ENCODE measurements around the gene KLF9.

Gene KLF9

DNA sequence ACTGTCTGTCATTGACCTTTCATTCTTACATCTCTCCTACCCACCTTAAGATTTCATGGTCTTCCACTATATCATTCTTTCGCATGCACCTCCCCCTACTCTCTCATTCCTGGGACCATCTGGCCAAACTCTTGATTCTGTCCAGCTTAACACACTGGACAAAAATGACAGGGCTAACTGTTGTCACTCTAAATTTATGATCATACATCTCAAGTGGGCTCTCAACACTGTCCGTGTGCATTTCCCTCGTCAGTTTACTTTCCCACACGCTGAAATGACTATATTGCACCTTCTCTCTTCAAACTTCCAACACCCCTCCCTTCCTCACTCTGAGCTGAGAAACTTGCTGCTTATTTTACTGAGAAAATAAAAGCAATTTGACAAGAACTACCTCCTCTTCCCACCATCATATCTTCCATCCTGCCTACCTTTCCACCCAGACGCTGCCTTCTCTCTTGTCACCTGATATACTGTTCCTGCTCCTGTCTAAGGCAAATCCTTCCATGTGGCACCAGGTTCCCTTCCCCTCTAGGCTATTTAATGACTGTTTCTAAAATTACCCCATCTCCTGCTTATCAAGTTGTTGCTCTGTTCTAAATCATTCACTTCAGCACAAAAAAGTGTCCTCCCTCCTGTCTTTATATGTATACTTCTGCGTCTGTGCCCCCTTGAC lies 8.1 kb upstream of the KLF9 start:
- no peak overlapping the region for H3K4me3 ChIP-seq (ENCODE audit: low read depth, low read length)

DNA sequence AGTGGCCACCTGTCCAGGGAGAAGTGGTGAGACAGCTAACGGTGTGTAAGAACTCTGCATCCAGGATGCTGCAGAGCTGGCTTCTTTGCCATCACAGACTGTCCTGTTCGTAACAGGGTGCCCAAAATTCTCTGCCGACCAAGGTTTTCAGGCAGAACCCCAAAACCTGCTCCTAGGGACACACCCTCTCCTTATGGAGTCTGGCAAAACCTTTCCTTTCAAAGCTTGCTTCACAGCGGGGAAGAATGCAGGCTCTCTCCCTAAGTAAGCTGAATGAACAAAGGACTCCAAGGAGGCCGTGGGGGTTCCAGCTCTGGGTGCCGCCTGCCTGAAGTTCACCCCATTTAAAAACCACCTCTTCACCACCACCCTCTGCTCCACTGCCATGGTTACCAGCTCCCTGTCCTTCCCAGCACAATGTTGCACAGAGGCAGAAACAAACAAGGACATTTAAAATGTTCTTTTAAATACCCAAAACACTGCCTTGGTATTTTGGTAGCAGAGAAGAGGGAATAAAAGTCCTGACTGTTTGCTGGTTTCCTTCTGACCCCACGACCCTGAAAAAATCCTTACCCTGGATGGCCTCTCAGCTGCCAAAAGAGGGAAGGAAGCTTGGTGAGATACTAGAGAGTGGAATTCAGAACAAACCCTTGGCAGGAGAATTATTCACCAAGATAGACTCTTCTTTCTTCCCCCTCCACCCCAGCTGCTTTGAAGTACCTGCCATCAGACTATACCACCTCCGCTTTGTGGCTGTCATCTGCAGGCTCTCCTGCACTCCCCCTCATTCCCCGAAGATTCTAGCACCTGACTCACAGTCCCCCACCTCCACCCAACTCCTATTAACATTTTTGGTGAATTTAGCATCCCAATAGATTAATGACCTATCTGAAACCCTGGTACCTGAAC lies 7.1 kb upstream of the KLF9 start:
- H3K4me3 ChIP-seq (ENCODE audit: low read depth, low read length): no peak overlapping the region

DNA sequence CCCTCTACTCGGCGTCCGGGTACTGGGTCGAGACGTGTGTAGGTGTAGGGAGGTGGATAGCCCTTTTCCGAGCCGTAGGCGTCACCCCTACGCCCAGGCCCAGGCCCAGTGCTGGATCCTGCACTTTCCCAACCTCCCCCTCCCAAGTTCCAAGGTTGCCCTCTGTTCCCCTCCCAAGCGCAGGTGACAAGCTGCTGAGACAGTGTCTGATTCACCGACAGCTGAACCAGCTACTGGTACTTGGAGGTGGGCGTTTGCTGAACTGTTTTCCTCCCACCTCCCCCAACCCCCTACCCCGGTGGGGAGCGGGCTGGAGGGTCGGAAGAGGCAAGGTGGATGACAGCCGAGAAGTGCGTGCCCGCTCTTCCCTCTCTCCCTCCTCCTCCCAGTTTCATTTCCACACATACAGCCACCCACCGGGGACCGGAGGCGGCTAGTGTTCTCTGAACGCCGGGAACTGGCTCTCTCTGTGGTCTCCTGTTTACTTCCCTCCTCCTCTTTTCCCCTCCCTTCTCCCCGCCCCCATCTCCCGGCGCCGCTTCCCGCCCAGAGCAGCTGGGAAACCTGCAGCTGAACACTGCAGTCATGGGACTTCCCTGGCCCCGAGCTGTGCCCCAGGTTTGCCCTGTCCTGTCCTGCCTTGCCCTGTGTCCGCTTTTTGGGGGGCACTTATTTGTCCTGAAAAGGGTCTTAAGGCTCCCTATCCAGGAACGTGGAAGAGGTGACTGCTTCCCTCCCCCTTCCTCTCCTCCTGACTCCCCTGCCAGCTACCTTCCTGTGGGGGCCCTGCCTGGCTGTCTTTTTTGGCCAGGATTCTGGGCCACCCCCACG lies 6.2 kb upstream of the KLF9 start:
- H3K4me3 ChIP-seq (ENCODE audit: low read depth, low read length): peak overlapping the region; percentile 70

DNA sequence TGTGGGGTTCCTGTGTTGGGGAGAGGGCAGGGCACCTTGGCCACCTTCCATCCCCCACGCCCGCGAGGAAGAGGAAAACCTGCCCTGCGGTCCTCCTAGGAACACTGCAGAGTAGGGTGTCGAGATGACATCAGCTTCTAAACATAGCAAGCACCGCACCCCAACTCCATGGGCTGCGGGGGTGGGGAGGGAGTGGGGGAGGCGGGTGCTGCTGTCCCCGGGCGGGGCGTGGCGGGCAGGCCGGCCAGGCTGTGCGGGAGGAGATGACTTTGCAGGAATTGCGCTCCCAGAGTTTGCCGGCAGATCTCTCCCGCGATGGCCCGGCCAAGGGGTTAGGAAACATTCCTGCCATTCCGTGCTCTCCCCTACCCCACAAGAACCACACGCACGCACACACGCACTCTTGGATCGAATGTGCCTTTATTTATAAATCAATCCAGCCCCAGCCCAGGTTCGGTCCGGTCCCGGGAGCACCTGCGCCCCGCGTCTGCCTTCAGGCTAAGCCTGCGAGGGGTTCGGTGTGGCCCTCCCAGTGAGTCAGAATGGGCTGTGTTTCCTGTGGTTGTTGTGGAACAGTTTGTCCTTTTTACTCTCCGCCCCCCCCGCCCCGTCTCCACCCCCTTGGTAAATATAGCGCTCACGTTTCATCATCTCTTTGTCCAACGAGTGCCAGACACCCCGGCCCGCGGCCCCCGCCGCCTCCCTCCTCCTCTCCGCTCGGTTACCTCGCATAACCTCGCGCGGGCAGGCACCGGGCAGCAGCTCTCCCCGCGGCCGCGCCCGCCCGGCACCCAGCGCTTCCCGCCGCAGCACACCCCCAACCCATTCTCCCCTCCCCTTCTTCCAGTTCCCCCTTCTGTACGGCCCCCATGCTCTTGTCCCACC lies 5.3 kb upstream of the KLF9 start:
- H3K4me3 ChIP-seq (ENCODE audit: low read depth, low read length): peak overlapping the region; percentile 70

DNA sequence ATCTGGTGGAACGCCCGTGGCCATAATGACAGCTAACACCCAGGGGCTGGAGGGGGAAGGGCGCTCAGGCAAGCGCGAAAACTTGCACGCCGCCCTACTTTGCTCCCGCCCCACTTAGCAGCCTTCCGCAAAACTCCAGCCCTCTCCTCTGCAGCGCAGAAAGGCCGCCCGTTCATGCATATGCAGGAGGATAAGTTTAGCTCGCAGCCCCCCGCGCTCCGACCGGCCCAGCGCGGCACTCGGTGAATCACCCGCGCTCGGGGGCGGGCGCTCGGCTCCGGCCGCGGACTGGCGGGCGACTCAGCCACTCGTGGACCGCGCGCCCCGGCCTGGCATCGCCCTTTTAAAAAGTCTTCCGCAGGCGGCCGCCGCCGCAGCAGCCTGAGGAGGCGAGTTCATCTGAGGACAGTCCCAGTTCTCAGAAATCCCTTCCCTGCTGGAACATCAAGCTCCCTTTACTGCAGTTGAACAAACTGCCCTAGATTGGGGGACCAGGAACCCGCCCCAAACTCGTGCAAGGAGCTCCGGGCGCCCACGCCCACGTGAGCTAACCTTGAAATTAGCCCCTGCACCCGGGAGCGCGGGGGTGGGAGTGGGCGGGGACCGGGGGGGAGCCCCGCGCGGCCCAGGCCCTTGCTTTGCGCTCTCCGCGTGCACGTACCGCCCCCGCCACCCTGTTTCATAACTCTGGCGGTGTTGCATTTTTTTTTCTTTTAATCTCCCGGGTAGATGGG lies 4.5 kb upstream of the KLF9 start:
- H3K4me3 ChIP-seq (ENCODE audit: low read depth, low read length): peak overlapping the region; percentile 70

DNA sequence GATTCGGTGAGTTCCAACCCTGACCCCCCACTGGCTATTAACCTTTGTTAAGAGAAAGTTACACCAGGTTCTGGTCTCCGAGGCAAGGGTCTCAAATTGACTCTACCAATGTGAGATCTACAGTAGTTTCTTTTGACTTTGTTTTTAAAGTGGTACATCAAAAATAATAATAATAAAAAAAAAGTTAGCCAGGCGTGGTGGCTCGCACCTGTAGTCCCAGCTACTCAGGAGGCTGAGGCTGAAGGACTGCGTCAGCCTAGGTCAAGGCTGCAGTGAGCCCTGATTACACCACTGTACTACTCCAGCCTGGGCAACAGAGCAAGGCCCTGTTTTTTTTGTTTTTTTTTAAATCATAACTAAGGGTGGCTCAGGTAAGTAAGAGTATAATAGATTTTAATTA lies 1.0 kb upstream of the KLF9 start:
- no peak overlapping the region for H3K4me3 ChIP-seq (ENCODE audit: low read depth, low read length)

DNA sequence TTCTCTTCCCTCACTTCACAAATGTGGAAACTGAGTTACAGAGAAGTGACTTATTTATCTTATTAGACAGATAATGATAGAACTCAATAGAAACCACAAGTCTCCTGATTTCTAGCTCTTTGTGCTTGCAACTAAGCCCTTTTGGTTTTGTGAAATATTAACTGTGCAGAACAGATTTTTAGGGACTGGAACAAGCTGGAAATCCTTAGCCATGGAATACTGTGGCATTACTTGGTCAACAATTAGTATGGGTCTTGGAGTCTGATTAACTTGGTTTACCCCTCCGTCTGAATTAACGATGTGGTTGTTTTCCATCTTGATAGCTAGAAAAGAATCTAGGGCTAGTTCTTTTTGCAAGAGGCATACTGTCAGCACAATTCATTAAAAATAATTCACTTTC lies 584 bp upstream of the KLF9 start:
- H3K4me3 ChIP-seq (ENCODE audit: low read depth, low read length): no peak overlapping the region

DNA sequence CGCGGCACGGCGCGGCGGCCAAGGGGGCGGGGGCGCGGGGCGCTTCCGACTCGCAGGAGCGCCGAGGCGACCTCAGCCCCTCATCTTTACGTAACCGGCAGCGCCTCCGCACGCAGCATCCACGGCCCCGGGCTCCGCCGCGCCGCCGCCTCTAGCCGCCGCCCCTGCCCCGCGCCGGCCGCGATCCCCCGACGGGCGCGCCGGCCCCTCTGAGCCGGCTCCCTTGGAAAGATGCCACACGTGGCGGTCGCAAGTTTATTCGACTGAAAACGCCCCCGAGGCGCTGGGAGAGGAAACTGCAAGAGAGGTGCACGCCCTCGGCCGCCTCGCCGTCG lies 1.0 kb downstream of the KLF9 start:
- H3K4me3 ChIP-seq (ENCODE audit: low read depth, low read length): peak overlapping the region; percentile 63

DNA sequence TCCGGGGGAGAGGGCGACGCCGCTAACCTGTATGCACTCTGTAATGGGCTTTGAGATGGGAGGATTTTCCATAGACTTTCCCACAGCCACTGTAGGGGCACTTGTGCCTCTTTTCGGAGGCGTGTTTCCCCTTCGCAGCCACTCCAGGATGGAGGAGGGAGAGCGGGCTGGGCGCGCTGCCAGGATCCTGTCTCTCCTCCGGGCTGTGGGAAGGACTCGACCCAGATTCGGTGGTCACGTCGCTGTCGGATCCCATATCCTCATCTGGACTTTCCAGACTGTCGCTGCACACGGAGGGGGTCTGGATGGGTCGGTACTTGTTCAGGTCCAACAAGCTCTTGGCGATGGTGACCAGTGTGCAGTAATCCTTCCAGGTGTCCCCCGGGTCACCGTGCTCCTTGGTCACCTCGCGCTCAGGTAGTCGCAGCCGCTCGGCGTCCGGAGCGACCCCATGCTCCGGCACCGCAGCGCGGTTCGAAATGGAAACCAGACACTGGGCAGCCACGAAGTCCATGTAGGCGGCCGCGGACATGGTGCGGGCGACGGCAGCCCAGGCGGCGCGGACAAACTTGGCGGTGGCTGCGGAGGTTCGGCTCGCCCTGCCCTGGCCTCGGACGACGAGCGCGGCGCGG lies 1.5 kb downstream of the KLF9 start:
- peak overlapping the region; percentile 63 for H3K4me3 ChIP-seq (ENCODE audit: low read depth, low read length)

DNA sequence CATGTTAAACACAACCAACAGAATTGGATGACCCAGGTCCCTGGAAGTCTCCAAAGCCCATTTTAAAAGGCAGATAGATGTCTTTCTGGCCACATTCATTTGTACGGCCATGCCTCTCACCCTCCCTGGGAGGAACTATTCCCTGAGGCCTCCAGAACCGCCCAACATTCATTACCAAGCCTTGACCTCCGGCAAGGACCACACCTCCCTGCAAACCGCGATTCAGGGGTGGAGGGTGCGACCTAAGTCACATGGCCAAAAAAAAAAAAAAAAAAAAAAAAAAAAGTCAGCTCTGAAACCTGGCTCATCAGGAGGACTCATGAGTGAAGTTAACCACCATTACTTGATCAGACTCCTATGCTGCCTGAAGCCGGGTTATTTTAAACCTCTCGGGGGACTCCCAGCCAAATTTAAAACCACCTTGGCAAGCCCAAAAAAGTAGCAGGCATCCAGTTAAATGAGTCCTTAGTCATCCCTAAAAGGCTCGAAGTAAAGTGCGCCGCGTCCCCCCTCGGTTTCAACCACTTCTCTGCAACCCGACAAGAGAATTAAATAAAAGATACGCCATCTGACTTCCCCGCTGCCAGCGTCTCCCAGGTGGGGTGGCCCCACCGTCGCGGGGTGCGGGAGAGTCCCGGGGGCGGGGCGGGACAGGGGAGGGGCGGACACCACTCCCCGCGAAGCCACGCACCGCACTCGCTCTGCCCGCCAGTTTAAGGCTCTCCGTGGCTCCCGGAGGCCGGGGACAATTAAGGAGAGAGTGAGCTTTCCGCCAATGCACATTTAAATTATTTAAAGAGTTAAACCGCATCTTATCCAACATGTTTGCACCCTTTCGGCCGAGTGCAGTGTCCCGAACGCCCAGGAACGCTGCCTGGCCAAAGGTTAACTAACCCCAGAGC lies 2.3 kb downstream of the KLF9 start:
- peak overlapping the region; percentile 63 for H3K4me3 ChIP-seq (ENCODE audit: low read depth, low read length)

DNA sequence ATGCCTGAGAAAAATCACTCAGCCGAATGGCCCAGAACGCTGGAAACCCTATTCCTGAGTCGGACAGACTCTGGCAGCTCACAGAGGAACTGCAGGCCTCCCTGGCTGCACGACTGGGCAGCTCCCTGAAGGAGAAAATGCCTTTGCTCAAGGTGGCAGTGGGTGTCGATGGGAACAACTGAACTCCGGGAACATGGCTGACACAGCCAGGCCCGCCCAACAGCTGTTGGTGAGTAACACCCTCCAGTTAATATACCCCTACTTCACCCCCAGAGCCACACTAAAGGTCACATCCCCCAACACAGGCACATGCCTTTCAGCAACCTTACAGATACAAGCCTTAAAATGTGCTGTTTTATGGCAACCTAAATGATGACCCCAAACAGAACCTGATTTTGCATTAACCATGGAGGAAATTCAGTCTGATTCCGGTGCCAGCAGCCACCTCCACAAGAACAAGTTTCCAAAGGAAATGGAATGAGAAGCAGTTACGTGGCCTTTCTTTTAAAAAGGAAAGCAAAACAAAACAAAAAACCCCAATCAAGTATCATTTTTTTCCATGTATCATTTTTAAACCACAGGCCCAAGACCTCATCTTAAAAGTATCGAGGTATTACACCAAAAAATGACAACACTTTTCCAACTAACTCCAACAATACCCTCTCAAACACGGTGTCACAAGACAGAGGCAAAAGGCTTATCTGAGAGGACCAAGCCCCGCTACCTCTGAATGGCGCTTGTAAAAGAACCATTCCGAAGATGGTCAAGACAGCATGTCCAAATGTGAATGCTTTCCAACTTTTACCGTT lies 3.1 kb downstream of the KLF9 start:
- H3K4me3 ChIP-seq (ENCODE audit: low read depth, low read length): no peak overlapping the region

DNA sequence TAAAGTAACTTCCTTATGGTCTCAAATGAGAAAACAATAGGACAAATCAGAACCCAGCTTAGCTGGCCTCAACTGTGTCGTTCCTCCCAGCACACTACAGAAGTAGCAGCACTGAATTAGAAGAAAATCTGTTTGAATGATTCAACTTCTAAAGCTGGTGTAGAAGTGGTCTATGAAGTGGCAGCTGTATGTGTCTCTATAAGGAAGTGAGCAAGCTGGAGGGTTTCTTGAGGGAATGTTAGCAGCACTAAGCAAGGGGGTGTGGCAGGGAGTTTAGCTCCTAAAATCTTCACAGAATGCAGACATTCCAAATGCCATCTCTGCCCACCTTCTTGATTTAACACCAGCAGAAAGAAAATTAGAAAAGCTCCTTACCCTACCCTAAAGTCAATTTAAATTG lies 4.1 kb downstream of the KLF9 start:
- H3K4me3 ChIP-seq (ENCODE audit: low read depth, low read length): no peak overlapping the region

DNA sequence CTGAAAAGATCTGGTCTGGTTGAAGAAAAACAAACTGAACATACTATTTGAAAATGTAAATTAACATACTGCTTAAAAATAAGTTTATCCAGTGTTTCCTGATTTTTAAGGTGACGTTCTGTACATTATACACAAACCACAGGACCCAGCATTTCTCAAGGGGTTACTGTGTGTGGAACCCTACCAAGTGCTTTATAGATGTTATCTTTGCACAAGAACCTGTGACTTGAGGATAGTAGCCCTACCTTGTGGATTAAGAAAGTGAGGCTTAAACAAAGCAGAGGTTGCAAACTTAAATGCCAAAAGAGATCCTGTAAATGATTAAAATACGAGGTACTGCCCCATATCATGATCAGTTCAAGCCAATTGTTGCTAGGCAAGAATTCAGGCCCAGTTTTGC lies 4.7 kb downstream of the KLF9 start:
- no peak overlapping the region for H3K4me3 ChIP-seq (ENCODE audit: low read depth, low read length)

DNA sequence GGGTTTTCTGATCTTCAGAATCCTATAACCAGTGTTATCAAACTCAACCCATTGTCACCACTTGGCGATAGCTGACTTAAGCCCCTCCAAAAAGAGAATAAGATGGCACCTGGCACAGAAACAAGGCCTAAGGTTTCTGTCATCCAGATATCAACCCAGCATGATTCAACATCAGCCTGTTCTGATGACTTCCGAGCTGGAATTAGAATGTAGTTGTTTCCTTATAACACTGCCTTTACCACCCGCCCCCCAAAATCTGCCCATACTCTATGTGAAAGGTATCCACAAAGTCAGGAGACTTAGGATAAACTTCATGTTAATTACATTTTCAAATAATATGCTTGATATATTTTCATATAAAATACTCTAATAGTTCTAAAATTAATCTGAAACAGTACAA lies 5.2 kb downstream of the KLF9 start:
- no peak overlapping the region for H3K4me3 ChIP-seq (ENCODE audit: low read depth, low read length)

DNA sequence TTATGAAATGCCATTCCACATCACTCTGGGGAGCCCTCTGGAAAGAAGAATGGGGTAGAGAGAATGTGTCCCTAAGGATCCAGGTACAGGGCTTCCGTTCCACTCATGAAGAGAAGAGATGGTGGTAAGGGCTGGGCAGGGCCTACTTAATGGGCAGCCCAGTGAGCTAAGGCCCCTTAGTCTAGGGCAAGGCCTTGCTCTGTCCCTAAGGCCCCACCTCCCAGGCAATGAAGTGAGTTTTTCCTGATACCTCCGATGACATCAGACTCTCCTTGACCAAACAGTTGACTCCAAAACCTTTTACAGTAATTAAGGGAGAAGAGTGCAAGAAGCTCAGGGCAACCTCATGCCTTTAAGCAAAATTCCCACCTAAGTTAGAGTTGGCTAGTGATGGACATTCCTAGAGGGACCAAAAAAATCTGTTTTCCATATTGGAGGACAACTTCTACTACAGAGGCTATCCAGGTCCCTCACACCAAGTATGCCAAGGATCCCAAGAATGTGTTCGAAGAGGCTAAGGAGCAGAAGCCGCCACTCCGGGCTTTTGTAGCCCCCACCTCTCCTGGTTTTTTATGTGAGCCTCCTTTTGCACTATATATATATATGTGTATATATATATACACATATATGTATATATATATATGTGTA lies 5.9 kb downstream of the KLF9 start:
- H3K4me3 ChIP-seq (ENCODE audit: low read depth, low read length): no peak overlapping the region

DNA sequence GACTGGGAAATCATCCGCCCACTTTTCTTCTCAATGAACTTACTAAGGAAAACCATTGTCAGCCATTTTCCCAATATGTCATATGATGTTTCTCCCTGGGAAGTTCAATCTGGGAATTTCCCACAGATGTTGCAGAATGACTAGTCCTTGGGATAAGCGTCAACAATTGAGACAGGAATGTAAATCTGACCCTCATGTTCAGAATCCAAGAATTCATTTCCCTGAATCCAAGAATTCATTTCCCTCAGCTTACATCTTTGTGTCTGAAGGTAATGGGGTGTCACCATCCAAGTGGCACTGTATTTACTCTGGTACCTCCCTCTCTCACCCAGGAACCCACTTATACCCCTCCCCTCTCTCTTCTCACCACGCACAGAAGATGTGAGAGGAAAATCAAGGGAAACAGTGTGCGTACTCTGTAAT lies 7.4 kb downstream of the KLF9 start:
- no peak overlapping the region for H3K4me3 ChIP-seq (ENCODE audit: low read depth, low read length)

DNA sequence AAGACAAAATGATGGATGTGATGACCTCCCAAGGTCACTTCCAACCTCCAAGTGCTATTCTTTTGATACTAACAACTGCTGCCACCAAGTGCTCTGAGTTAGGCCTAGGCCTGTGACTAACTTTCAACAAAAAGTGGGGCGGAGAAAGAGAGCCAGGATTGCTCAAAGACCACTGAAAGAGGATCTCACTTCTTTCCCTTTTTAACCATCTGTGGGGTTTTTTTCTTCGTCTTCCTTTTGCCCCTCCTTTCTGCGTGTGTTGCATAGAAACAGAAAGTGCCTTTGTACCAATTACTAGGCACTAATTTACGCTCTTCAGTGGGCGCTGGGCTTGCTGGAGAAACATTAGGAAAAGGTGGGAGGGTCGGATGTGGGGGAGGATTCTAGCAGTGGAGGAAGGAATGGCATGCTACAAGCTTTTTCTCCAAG lies 8.0 kb downstream of the KLF9 start:
- no peak overlapping the region for H3K4me3 ChIP-seq (ENCODE audit: low read depth, low read length)
